K562 (cell line): ENCODE results near the gene TMEM120B. TPM values are rescaled to one million over a fixed set of nuclear protein-coding genes. Genes with fewer than 3 reads are reported as not detected.

Source experiments
- BRD9 ChIP-seq: fragments of 450-650 bp; IDR thresholded peaks from 2 replicates; pipeline ENCODE4 v1.6.1; 2018; ENCODE audit warnings: low read depth; ENCODE audit not compliant: partially characterized antibody
- CBX2 ChIP-seq: fragments of 200-600 bp; sonication (generic); IDR thresholded peaks from one replicate; pipeline ENCODE4 v1.6.1; 2012; ENCODE audit warnings: mild to moderate bottlenecking, low read length, inconsistent platforms; ENCODE audit not compliant: insufficient read depth, poor library complexity, severe bottlenecking
- CBX3 ChIP-seq, 2 experiments: IDR thresholded peaks; 1 replicate in 1 of 2; 2 replicates in 1 of 2; pipeline ENCODE4 v1.6.1; 2012; ENCODE audit warnings: inconsistent platforms in 2 of 2, low read length in 2 of 2, borderline replicate concordance in 1 of 2, control low read depth in 1 of 2
- COPS2 ChIP-seq: fragments of 450-650 bp; conservative IDR thresholded peaks from 2 replicates; pipeline ENCODE4 v1.6.1; 2016; ENCODE audit warnings: mild to moderate bottlenecking, moderate library complexity
- ETV6 ChIP-seq, 3 experiments: fragments of 150-350 bp in 1 of 3; sonication (generic) in 1 of 3; formaldehyde crosslinking in 1 of 3; IDR thresholded peaks; 2 replicates each; pipeline versions ENCODE4 v1.6.1 to v1.8.0; 2014 to 2022; ENCODE audit warnings: borderline replicate concordance in 2 of 3, low read depth in 2 of 3, antibody characterized with exemption in 1 of 3, low read length in 1 of 3, mild to moderate bottlenecking in 1 of 3, missing genetic modification reagents in 1 of 3
- FOXP1 ChIP-seq: sonication (generic); formaldehyde crosslinking; IDR thresholded peaks from 2 replicates; pipeline ENCODE4 v1.8.0; 2022; ENCODE audit warnings: mild to moderate bottlenecking, missing genetic modification reagents
- RB1 ChIP-seq: fragments of 450-650 bp; IDR thresholded peaks from 2 replicates; pipeline ENCODE4 v1.6.1; 2017; ENCODE audit warnings: low read depth, mild to moderate bottlenecking
- RCOR1 ChIP-seq, 2 experiments: IDR thresholded peaks; 2 replicates each; pipeline ENCODE4 v1.6.1; 2012; ENCODE audit warnings: low read depth in 2 of 2, low read length in 2 of 2, borderline replicate concordance in 1 of 2, improper control_type of control experiment in 1 of 2
- RNF2 ChIP-seq: sonication (generic); IDR thresholded peaks from 2 replicates; pipeline ENCODE4 v1.6.1; 2016
- TFE3 ChIP-seq: fragments of 450-650 bp; formaldehyde crosslinking; IDR thresholded peaks from 2 replicates; pipeline ENCODE4 v1.4.0; 2020; ENCODE audit warnings: mild to moderate bottlenecking, mixed read lengths
- ZBTB40 ChIP-seq, 2 experiments: fragments of 450-650 bp in 1 of 2; sonication (generic) in 1 of 2; formaldehyde crosslinking in 1 of 2; IDR thresholded peaks; 2 replicates each; pipeline versions ENCODE4 v1.7.1 to v1.9.0; 2016 to 2022; ENCODE audit warnings: inconsistent platforms in 1 of 2, mild to moderate bottlenecking in 1 of 2, missing genetic modification reagents in 1 of 2
- ZNF740 ChIP-seq, 3 experiments: fragments of 200-800 bp in 1 of 3; sonication (Bioruptor generic) in 1 of 3; sonication (generic) in 1 of 3; formaldehyde crosslinking in 1 of 3; IDR thresholded peaks; 2 replicates each; pipeline versions ENCODE4 v1.6.1 to v1.8.0; 2016 to 2022; ENCODE audit warnings: mild to moderate bottlenecking in 2 of 3, missing compliant biosample characterization in 2 of 3, missing genetic modification characterization in 2 of 3, missing genetic modification reagents in 1 of 3
- polyA plus RNA-seq, 8 experiments: library from polyadenylated mRNA; depleted of rRNA in 4 of 8; stranded (reverse) in 5 of 8; unstranded in 3 of 8; fragments of >200 nt; fragmentation: Nextera tagmentation in 2 of 8; fragmentation: Illumina TruSeq in 1 of 8; extraction: Ambion mirVana in 2 of 8; extraction: Trizol in 1 of 8; gene quantifications; 2 replicates each; pipeline versions ENCODE4 v1.2.1 to v1.2.3, GENCODE V29; 2011 to 2014; ENCODE audit warnings: inconsistent platforms in 1 of 8, missing spikeins in 1 of 8
- total RNA-seq, 7 experiments: library from RNA; depleted of rRNA in 6 of 7; stranded (reverse); fragments of >200 nt in 6 of 7; fragmentation: Illumina TruSeq in 2 of 7; extraction: Trizol in 2 of 7; gene quantifications; 2 replicates each; pipeline versions ENCODE4 v1.2.1 to v1.2.3, GENCODE V29; 2011 to 2021; ENCODE audit warnings: low replicate concordance in 1 of 7

TMEM120B gene
- total and polyA plus RNA-seq, 9 of the 15 experiments (the other 6 are each of a cell fraction or from before 2014, with no cell fraction given) = 1.7 to 18.6 (median 7.4) TPM

- TF ChIP-seq ZNF740 (CRISPR knock-in tag; IDR thresholded peaks at IDR 0.05) = peak; percentile 75
- peak in 1 of 2 experiments; percentile 75; a peak in 2 of 4 replicates for TF ChIP-seq ZNF740 (tag; IDR thresholded peaks at IDR 0.05)
- TF ChIP-seq RB1 = 0 out of 2 replicates have a peak, but pooled peaks have one; percentile 20
- 0 out of 2 replicates have a peak, but pooled peaks have one; percentile 61 for TF ChIP-seq FOXP1 (CRISPR knock-in tag)
- TF ChIP-seq COPS2 = no peak
- no peak for TF ChIP-seq CBX2
- TF ChIP-seq BRD9 = peak; percentile 47
- no peak for TF ChIP-seq RNF2
- TF ChIP-seq ZBTB40 (IDR thresholded peaks at IDR 0.05) = no peak
- TF ChIP-seq ZBTB40 (CRISPR knock-in tag; IDR thresholded peaks at IDR 0.05) = no peak
- no peak for TF ChIP-seq TFE3
- TF ChIP-seq ETV6 (IDR thresholded peaks at IDR 0.05; ENCODE audit: borderline replicate concordance in 1 of 2, low read depth in 2 of 2, low read length in 1 of 2) = no peak
- no peak for TF ChIP-seq ETV6 (CRISPR knock-in tag; IDR thresholded peaks at IDR 0.05; ENCODE audit: borderline replicate concordance)
- peak; percentile 85 to 86 for TF ChIP-seq RCOR1 (IDR thresholded peaks at IDR 0.05; ENCODE audit: borderline replicate concordance in 1 of 2, low read depth in 2 of 2, low read length in 2 of 2)
- TF ChIP-seq CBX3 (IDR thresholded peaks at IDR 0.05; ENCODE audit: borderline replicate concordance in 1 of 2, low read length in 2 of 2) = peak in 1 of 2 experiments; percentile 95; a peak in 2 of 3 replicates
Measured at GRCh38 chr12:121812320-121812871, 99.8 kb downstream of the TMEM120B start (continued).
